Epithelial cell of proximal tubule (primary cell): ENCODE data around the gene TBX15. TPM values are rescaled to one million over a fixed set of nuclear protein-coding genes. Genes with fewer than 3 reads are reported as not detected.
A peak's percentile ranks its signal among the peaks of the same experiment; 100 is the strongest.

ENCODE experiments used
- DNase-seq: peaks from one replicate; pipeline ENCODE4 v3.0.0-alpha.2; 2011; ENCODE audit warnings: low read depth
- H3K4me3 ChIP-seq: 2 replicates; pipeline ENCODE4 v1.5.1; 2011; ENCODE audit warnings: low read depth, mild to moderate bottlenecking, low read length
- CTCF ChIP-seq: conservative IDR thresholded peaks from 2 replicates; pipeline ENCODE4 v1.5.1; 2012; ENCODE audit warnings: low read depth, mild to moderate bottlenecking, low read length
- total RNA-seq: library from RNA; depleted of rRNA; stranded (reverse); fragments of >200 nt; gene quantifications from 2 replicates; pipeline ENCODE4 v1.2.3, GENCODE V29; 2015

TBX15 gene
- total RNA-seq, 1 donor from 2014 or later: not detected

GRCh38 chr1:118937413-118938072 is 50.6 kb downstream of the TBX15 start:
- H3K4me3 ChIP-seq: no peak overlapping the region
- TF ChIP-seq CTCF: no peak
- DNase-seq: no peak

- TF ChIP-seq CTCF: no peak
- no peak for DNase-seq
- no peak overlapping the region for H3K4me3 ChIP-seq
Observed at GRCh38 chr1:118934706-118935105, 53.4 kb downstream of the TBX15 start.

GRCh38 chr1:118933051-118933781 is 54.9 kb downstream of the TBX15 start:
- TF ChIP-seq CTCF: no peak
- DNase-seq: no peak

GRCh38 chr1:118931876-118932275 is 56.3 kb downstream of the TBX15 start:
- TF ChIP-seq CTCF: no peak
- DNase-seq: no peak
- H3K4me3 ChIP-seq: no peak overlapping the region

More at GRCh38 chr1:118933051-118933781, 54.9 kb downstream of the TBX15 start:
- H3K4me3 ChIP-seq: no peak overlapping the region

- H3K4me3 ChIP-seq: no peak overlapping the region
- DNase-seq: no peak
- peak; percentile 2 for TF ChIP-seq CTCF
Observed at GRCh38 chr1:118928739-118929554, 59.2 kb downstream of the TBX15 start.

GRCh38 chr1:118927427-118928187 is 60.5 kb downstream of the TBX15 start:
- TF ChIP-seq CTCF: no peak
- no peak for DNase-seq
- H3K4me3 ChIP-seq: no peak overlapping the region
